Panc1 (cell line): ENCODE results near the gene MYO19. TPM values are rescaled to one million over a fixed set of nuclear protein-coding genes. Genes with fewer than 3 reads are reported as not detected.

ENCODE experiments used
- ATAC-seq: fragments of 200-7000 bp; cut with Tn5 transposase; 2 replicates; pipeline ENCODE4 v1.9.1; 2020; ENCODE audit warnings: mild to moderate bottlenecking, moderate library complexity
- Bru-seq: library from RNA; stranded (reverse); fragments of 400-500 nt; gene quantifications from one replicate; lab custom pipeline; 2021; lab: Mats Ljungman, UMichigan
- BruChase-seq, 2 experiments: library from RNA; stranded (reverse); fragments of 400-500 nt; gene quantifications; one replicate each; lab custom pipeline; 2021; lab: Mats Ljungman, UMichigan
- BruUV-seq: library from RNA; stranded (reverse); fragments of 400-500 nt; replicated peaks from 2 replicates; lab custom pipeline; 2021; lab: Mats Ljungman, UMichigan
- CTCF ChIA-PET: fragments of 300-600 bp; sonication (Branson Sonifier 250); formaldehyde crosslinking; loops from one replicate; lab custom pipeline; 2022; ENCODE audit warnings: antibody characterized with exemption; lab: Charles Lee
- POLR2A ChIA-PET: fragments of 300-600 bp; sonication (Branson Sonifier 250); formaldehyde crosslinking; loops from one replicate; lab custom pipeline; 2022; ENCODE audit warnings: antibody characterized with exemption; lab: Charles Lee
- DNase-seq: peaks from one replicate; pipeline ENCODE4 v3.0.0-alpha.2; 2010; ENCODE audit warnings: low read depth, low spot score
- H3K27ac ChIP-seq: 2 replicates; pipeline ENCODE4 v1.5.1; 2011; ENCODE audit warnings: mild to moderate bottlenecking, low read length, inconsistent platforms
- H3K27me3 ChIP-seq: fragments of 200-500 bp; sonication (Bioruptor generic); 2 replicates; pipeline ENCODE4 v1.6.0; 2014; ENCODE audit warnings: low read length, inconsistent platforms; ENCODE audit not compliant: control insufficient read depth, insufficient read depth
- H3K36me3 ChIP-seq: fragments of 200-500 bp; sonication (Bioruptor generic); 2 replicates; pipeline ENCODE4 v1.5.1; 2014; ENCODE audit warnings: inconsistent platforms, mild to moderate bottlenecking, low read length, moderate library complexity; ENCODE audit not compliant: control insufficient read depth, insufficient read depth
- H3K4me1 ChIP-seq: 2 replicates; pipeline ENCODE4 v1.5.1; 2011; ENCODE audit warnings: inconsistent platforms, mild to moderate bottlenecking, low read length, moderate library complexity; ENCODE audit not compliant: control insufficient read depth, insufficient read depth
- H3K4me3 ChIP-seq, 2 experiments: 2 replicates each; pipeline ENCODE4 v1.5.1; 2011 to 2012; ENCODE audit warnings: low read depth in 2 of 2, low read length in 2 of 2, mild to moderate bottlenecking in 2 of 2, inconsistent platforms in 1 of 2, moderate library complexity in 1 of 2
- H3K9me3 ChIP-seq: fragments of 200-500 bp; sonication (Bioruptor generic); 2 replicates; pipeline ENCODE4 v1.5.1; 2014; ENCODE audit warnings: low read depth, mild to moderate bottlenecking, inconsistent platforms, low read length, moderate library complexity; ENCODE audit not compliant: control insufficient read depth, insufficient read depth
- POLR2AphosphoS5 ChIP-seq: IDR thresholded peaks from 2 replicates; pipeline ENCODE4 v1.6.1; 2012; ENCODE audit warnings: mild to moderate bottlenecking, low read depth, low read length, moderate library complexity
- REST ChIP-seq, 2 experiments: IDR thresholded peaks; 2 replicates each; pipeline ENCODE4 v1.6.1; 2011 to 2012; ENCODE audit warnings: low read depth in 2 of 2, control low read depth in 1 of 2, low read length in 1 of 2, mild to moderate bottlenecking in 1 of 2, moderate library complexity in 1 of 2; ENCODE audit not compliant: insufficient read depth in 1 of 2
- SIN3A ChIP-seq: IDR thresholded peaks from 2 replicates; pipeline ENCODE4 v1.6.1; 2012; ENCODE audit warnings: low read depth, mild to moderate bottlenecking, low read length, moderate library complexity, borderline replicate concordance; ENCODE audit not compliant: insufficient read depth
- TCF7L2 ChIP-seq: IDR thresholded peaks from 2 replicates; pipeline ENCODE4 v1.6.1; 2011; ENCODE audit warnings: mild to moderate bottlenecking, low read depth, low read length, inconsistent platforms
- in situ Hi-C: cut with HindIII; loops from 2 replicates; pipeline ENCODE4 v1.10.0; 2016; ENCODE audit warnings: low sequenced_read_pairs, low pct_unique_long_range_greater_than_20kb
- intact Hi-C: fragments of 100-400 bp; cut with micrococcal nuclease; formaldehyde crosslinking; loops from one replicate; pipeline ENCODE4 v1.10.0; 2022; ENCODE audit not compliant: unreplicated experiment
- long read RNA-seq: library from polyadenylated mRNA; unstranded; transcript quantifications from one replicate; pipeline ENCODE4 v2.0.0, GENCODE V29; 2021; ENCODE audit not compliant: unreplicated experiment
- polyA plus RNA-seq: library from polyadenylated mRNA; unstranded; fragments of >200 nt; gene quantifications from one replicate; pipeline ENCODE4 v1.2.1, GENCODE V29; 2012; ENCODE audit warnings: missing spikeins; ENCODE audit not compliant: insufficient read length
- total RNA-seq: library from RNA; stranded (reverse); gene quantifications from one replicate; pipeline ENCODE4 v1.2.1, GENCODE V29; 2021; ENCODE audit not compliant: unreplicated experiment
- TF ChIP-seq, protein P1 (sequence below): fragments of 450-650 bp; IDR thresholded peaks from 2 replicates; pipeline ENCODE4 v1.5.1; 2017; ENCODE audit warnings: mild to moderate bottlenecking

MYO19 gene
- 88.0 TPM for total RNA-seq
- polyA plus RNA-seq, result 43.1 TPM
- Bru-seq, nascent RNA, result percentile 87 among the genes with signal in this experiment
- BruChase-seq, experiment 1, labeled RNA remaining after a 2-hour chase, result percentile 96 among the genes with signal in this experiment
- BruChase-seq, experiment 2, labeled RNA remaining after a 6-hour chase, result percentile 92 among the genes with signal in this experiment
- long read RNA-seq, full-length matches to known transcripts, result 26 of 91 reads
- long read RNA-seq, partial matches to known transcripts, result 28 of 91 reads
- long read RNA-seq, other reads (novel, unspliced or antisense), result 37 of 91 reads

GRCh38 chr17:36534840-36535668 lies at the start of gene MYO19, which contains the start of gene PIGW:
Gene MYO19 (minus strand): TSS chr17:36534868. CDS start chr17:36532538, 2,330 bp downstream.
Gene PIGW (plus strand): TSS chr17:36534987. CDS start chr17:36537102, 2,115 bp downstream.
- ChIA-PET POLR2A (no interaction called here), CTCF (no interaction called here)
- in situ Hi-C loops (no loop called here), intact Hi-C loops (no loop called here)
- peak; percentile 92 for TF ChIP-seq POLR2AphosphoS5
- TF ChIP-seq TCF7L2, result no peak
- TF ChIP-seq REST (IDR thresholded peaks at IDR 0.05; ENCODE audit: insufficient read depth in 1 of 2, low read depth in 2 of 2, low read length in 1 of 2), result no peak
- peak; percentile 60 for TF ChIP-seq SIN3A
- TF ChIP-seq, protein P1, sequence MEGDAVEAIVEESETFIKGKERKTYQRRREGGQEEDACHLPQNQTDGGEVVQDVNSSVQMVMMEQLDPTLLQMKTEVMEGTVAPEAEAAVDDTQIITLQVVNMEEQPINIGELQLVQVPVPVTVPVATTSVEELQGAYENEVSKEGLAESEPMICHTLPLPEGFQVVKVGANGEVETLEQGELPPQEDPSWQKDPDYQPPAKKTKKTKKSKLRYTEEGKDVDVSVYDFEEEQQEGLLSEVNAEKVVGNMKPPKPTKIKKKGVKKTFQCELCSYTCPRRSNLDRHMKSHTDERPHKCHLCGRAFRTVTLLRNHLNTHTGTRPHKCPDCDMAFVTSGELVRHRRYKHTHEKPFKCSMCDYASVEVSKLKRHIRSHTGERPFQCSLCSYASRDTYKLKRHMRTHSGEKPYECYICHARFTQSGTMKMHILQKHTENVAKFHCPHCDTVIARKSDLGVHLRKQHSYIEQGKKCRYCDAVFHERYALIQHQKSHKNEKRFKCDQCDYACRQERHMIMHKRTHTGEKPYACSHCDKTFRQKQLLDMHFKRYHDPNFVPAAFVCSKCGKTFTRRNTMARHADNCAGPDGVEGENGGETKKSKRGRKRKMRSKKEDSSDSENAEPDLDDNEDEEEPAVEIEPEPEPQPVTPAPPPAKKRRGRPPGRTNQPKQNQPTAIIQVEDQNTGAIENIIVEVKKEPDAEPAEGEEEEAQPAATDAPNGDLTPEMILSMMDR, result no peak
- no peaks in the 10 kb centered on the region for H3K27me3 ChIP-seq
- H3K4me1 ChIP-seq, result peaks cover 3% of the 10 kb centered on the region
- H3K36me3 ChIP-seq, result peaks cover 17% of the 10 kb centered on the region
- H3K27ac ChIP-seq, result peak within 1 kb of the TSS; percentile 93
- BruUV-seq, result no TSS peak
- H3K9me3 ChIP-seq, result no peaks in the 10 kb centered on the region
- ATAC-seq (peak; percentile 93), DNase-seq (peak; percentile 39)
- H3K4me3 ChIP-seq, result peak within 1 kb of the TSS; percentile 83 to 90

DNA sequence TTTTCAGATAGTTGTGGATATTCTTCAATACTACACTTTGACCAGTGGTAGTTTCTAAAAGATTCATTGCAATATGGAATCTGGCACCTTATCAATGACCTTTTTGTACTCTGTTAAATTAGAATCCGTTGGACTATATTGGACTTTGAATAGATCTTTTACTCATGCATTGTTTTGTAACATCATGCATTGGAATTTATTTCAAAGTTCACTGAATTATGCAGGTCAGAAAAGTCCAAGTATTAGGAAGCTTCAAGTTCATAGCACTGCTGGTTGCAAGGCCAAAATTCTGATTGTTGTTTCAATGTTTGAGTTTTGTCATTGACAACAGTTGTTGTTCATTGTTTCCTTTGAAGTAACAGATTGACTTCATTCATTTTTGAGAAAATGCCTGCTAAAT lies 49.1 kb upstream of the MYO19 start:
- no peak overlapping the region for H3K27ac ChIP-seq
- H3K36me3 ChIP-seq, result peaks cover 20% of the 10 kb centered on the region
- DNase-seq, result no peak
- no peaks in the 10 kb centered on the region for H3K9me3 ChIP-seq
- no peaks in the 10 kb centered on the region for H3K27me3 ChIP-seq
- H3K4me1 ChIP-seq, result no peaks in the 10 kb centered on the region
- no peak for TF ChIP-seq POLR2AphosphoS5
- no peak for TF ChIP-seq REST (IDR thresholded peaks at IDR 0.05; ENCODE audit: insufficient read depth in 1 of 2, low read depth in 2 of 2, low read length in 1 of 2)
- TF ChIP-seq TCF7L2, result no peak
- TF ChIP-seq SIN3A, result no peak
- TF ChIP-seq, protein P1, result no peak
- intact Hi-C loops, result no loop called here
- POLR2A ChIA-PET, result interaction anchor here (0.6 kb wide), 1 partner anchor 907 kb away, joined by 3 read pairs; no protein-coding TSS in a partner anchor
- ATAC-seq, result no peak
- no peak overlapping the region for H3K4me3 ChIP-seq
- BruUV-seq, result no TSS peak
- CTCF ChIA-PET, result no interaction called here
- in situ Hi-C loops, result no loop called here
